Measurements from ENCODE around the gene GIT2.
"Not testable (repeated sequence)": the region's sequence is repeated elsewhere in the genome, so short reads cannot be mapped to it uniquely, and the experiment has no call there.

GIT2 gene

GRCh38 chr12:109995686-109996482, at the start of gene GIT2:
GIT2 (minus strand) TSS chr12:109996368; CDS start chr12:109996224, 144 bp downstream.
- peak; percentile 90 to 91 for DNase-seq

- no peak for DNase-seq
Measured at GRCh38 chr12:110042264-110042663, 46.1 kb upstream of the GIT2 start.

GRCh38 chr12:110039085-110039807, 43.1 kb upstream of the GIT2 start:
- peak in 1 of 2 experiments; percentile 14 for DNase-seq

GRCh38 chr12:110038741-110039084, 42.5 kb upstream of the GIT2 start:
- DNase-seq: no peak

GRCh38 chr12:110037315-110037714, 41.1 kb upstream of the GIT2 start:
- no peak for DNase-seq

GRCh38 chr12:110035534-110036104, 39.5 kb upstream of the GIT2 start:
- DNase-seq: no peak

GRCh38 chr12:110033888-110034287, 37.7 kb upstream of the GIT2 start:
- no peak for DNase-seq

GRCh38 chr12:110029290-110029815, 33.2 kb upstream of the GIT2 start:
- DNase-seq: no peak

GRCh38 chr12:110028323-110028722, 32.2 kb upstream of the GIT2 start:
- DNase-seq: no peak

GRCh38 chr12:110024051-110024450, 27.9 kb upstream of the GIT2 start:
- DNase-seq: no peak

GRCh38 chr12:110023059-110023980, 27.2 kb upstream of the GIT2 start:
- DNase-seq: no peak

- no peak for DNase-seq
Measured at GRCh38 chr12:110020956-110021355, 24.8 kb upstream of the GIT2 start.

- DNase-seq: peak; percentile 70 to 79
Measured at GRCh38 chr12:110015132-110015531, 19.0 kb upstream of the GIT2 start.

- DNase-seq: no peak
Measured at GRCh38 chr12:110012659-110013058, 16.5 kb upstream of the GIT2 start.

- DNase-seq: no peak
Measured at GRCh38 chr12:110012137-110012536, 16.0 kb upstream of the GIT2 start.

- no peak for DNase-seq
Measured at GRCh38 chr12:110010853-110011723, 14.9 kb upstream of the GIT2 start.

GRCh38 chr12:110008681-110009398, 12.7 kb upstream of the GIT2 start:
- not testable (repeated sequence) for DNase-seq

GRCh38 chr12:110007881-110008280, 11.7 kb upstream of the GIT2 start:
- peak; percentile 92 for DNase-seq

- no peak for DNase-seq
Measured at GRCh38 chr12:110006115-110006514, 9.9 kb upstream of the GIT2 start.

GRCh38 chr12:110005319-110005973, 9.3 kb upstream of the GIT2 start:
- DNase-seq: no peak
